ENCODE measurements around the gene TRIM66. TPM values are rescaled to one million over a fixed set of nuclear protein-coding genes. Genes with fewer than 3 reads are reported as not detected.
A peak's percentile ranks its signal among the peaks of the same experiment; 100 is the strongest.

The TRIM66 gene
- total RNA-seq, 2 donors from 2014 or later: 10.2 to 18.1 TPM

DNA sequence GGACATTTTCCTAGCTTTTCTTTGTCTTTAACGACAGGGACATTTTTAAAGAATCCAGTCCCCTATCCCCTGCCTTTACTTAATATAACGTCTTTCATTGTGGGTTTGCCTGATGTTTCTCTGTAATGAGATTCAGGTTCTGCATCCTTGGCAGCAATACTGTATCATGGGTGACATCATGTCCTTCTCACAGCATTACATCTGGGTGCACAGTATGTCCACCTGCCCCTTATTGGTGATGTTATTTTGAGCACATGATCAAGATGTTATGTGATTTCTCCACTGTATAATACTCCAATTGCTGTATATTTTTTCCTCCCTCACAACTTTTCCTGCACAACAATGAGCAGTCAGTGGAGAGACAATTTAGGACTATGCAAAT, 78.8 kb downstream of the TRIM66 start:
- no peaks in the 10 kb centered on the region for H3K36me3 ChIP-seq
- TF ChIP-seq, protein P1, sequence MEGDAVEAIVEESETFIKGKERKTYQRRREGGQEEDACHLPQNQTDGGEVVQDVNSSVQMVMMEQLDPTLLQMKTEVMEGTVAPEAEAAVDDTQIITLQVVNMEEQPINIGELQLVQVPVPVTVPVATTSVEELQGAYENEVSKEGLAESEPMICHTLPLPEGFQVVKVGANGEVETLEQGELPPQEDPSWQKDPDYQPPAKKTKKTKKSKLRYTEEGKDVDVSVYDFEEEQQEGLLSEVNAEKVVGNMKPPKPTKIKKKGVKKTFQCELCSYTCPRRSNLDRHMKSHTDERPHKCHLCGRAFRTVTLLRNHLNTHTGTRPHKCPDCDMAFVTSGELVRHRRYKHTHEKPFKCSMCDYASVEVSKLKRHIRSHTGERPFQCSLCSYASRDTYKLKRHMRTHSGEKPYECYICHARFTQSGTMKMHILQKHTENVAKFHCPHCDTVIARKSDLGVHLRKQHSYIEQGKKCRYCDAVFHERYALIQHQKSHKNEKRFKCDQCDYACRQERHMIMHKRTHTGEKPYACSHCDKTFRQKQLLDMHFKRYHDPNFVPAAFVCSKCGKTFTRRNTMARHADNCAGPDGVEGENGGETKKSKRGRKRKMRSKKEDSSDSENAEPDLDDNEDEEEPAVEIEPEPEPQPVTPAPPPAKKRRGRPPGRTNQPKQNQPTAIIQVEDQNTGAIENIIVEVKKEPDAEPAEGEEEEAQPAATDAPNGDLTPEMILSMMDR (IDR thresholded peaks at IDR 0.05): no peak

DNA sequence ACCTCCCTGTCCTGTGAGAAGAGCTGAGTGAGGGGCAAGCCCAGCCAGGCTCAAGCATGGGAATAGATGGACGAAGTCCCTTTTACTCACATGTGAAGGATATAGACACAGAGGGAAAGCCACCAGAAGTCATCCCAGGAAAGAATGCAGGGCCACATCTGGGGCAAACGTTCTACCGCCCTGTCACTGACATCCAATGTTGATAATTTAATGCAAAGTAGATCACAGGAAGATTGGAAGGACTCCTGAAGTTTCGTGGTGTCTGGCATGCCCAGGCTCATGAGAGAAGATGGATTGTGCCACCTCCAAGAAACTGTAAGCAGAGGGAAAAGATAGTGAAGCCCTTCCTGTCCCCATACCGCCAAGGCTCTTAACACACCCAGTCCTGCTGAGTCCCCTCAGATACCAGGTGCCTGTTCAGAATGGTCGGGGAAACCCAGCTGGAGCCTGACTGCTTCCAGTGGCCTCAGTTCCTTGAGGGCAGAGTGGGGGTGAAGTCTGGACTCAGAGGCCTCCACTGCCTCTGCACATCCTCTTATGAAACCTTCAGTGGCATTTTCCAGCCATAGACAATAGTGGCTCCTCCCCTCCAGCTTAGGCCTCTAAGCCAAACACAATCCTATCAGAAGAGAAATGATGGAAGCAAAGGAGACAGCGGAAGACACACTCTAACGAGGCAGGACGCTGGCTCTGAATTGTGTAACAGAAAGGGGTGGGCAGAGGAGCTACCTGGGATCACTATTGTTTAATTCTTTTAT, 80.9 kb downstream of the TRIM66 start:
- no peaks in the 10 kb centered on the region for H3K4me1 ChIP-seq (ENCODE audit: control insufficient read depth in 1 of 2, low read depth in 2 of 2)
- no peak overlapping the region for H3K4me3 ChIP-seq
- TF ChIP-seq, protein P1 (IDR thresholded peaks at IDR 0.05): no peak
- H3K9me3 ChIP-seq: no peaks in the 10 kb centered on the region
- no peak for DNase-seq (ENCODE audit: low spot score)
- ATAC-seq (ENCODE audit: insufficient number of reproducible peaks, low FRiP score, low read depth): no peak
- H3K36me3 ChIP-seq: no peaks in the 10 kb centered on the region
- no peaks in the 10 kb centered on the region for H3K27me3 ChIP-seq (replicated peaks; ENCODE audit: insufficient read depth)
- no peak overlapping the region for H3K27ac ChIP-seq

More for the DNA sequence above, 78.8 kb downstream of the TRIM66 start:
- Histone ChIP-seq H3K27me3 (replicated peaks; ENCODE audit: insufficient read depth) (no peaks in the 10 kb centered on the region), H3K4me3 (no peak overlapping the region), H3K4me1 (ENCODE audit: control insufficient read depth in 1 of 2, low read depth in 2 of 2) (no peaks in the 10 kb centered on the region), H3K9me3 (no peaks in the 10 kb centered on the region), H3K27ac (no peak overlapping the region)
- ATAC-seq (ENCODE audit: insufficient number of reproducible peaks, low FRiP score, low read depth) (peak; percentile 16), DNase-seq (ENCODE audit: low spot score) (no peak)

DNA sequence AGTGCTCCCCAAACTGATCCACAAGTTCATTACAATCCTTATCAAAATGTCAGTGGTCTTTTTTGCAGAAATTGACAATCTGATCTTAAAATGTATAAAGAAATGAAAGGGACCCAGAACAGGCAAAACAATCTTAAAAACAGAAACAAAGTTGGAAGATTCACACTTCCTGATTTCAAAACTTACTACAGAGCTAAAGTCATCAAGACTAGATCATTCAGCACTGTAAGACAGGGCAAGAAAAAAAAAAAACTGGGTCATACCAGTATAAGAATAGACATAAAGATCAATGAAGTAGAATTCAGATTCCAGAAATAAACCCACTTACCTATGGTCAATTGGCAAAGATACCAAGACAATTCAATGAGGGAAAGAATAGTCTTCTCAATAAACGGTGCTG, 84.0 kb downstream of the TRIM66 start:
- Histone ChIP-seq H3K4me1 (ENCODE audit: control insufficient read depth in 1 of 2, low read depth in 2 of 2) (peaks cover 8 to 9% of the 10 kb centered on the region in 2 donors), H3K27me3 (replicated peaks; ENCODE audit: insufficient read depth) (peaks cover 6% of the 10 kb centered on the region), H3K36me3 (no peaks in the 10 kb centered on the region), H3K27ac (no peak overlapping the region), H3K9me3 (no peaks in the 10 kb centered on the region), H3K4me3 (no peak overlapping the region)
- TF ChIP-seq, protein P1 (IDR thresholded peaks at IDR 0.05): no peak
- DNase-seq (ENCODE audit: low spot score) (no peak), ATAC-seq (ENCODE audit: insufficient number of reproducible peaks, low FRiP score, low read depth) (no peak)

DNA sequence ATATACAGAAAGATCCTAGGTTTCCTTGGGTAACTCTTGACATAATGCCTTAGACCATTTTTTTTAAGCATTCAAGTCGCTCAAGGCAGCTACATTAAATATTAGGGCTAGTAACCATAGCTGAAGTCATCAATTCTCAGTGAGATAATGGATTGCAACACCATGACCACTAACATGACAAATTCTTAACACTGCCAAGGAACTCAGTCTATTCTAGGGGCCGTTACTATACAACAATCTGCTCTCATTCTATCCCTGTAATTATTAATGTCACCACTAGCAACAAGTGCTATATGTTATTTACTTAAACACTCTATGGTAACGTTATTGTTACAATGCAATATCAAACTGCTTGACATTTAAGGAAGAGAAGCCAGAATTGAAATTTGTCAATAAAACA, 85.3 kb downstream of the TRIM66 start:
- Histone ChIP-seq H3K9me3 (no peaks in the 10 kb centered on the region), H3K4me1 (ENCODE audit: control insufficient read depth in 1 of 2, low read depth in 2 of 2) (peaks cover 8 to 9% of the 10 kb centered on the region in 2 donors), H3K27ac (no peak overlapping the region), H3K27me3 (replicated peaks; ENCODE audit: insufficient read depth) (peaks cover 6% of the 10 kb centered on the region), H3K4me3 (no peak overlapping the region), H3K36me3 (no peaks in the 10 kb centered on the region)
- TF ChIP-seq, protein P1 (IDR thresholded peaks at IDR 0.05): no peak
- ATAC-seq (ENCODE audit: insufficient number of reproducible peaks, low FRiP score, low read depth) (no peak), DNase-seq (ENCODE audit: low spot score) (no peak)

DNA sequence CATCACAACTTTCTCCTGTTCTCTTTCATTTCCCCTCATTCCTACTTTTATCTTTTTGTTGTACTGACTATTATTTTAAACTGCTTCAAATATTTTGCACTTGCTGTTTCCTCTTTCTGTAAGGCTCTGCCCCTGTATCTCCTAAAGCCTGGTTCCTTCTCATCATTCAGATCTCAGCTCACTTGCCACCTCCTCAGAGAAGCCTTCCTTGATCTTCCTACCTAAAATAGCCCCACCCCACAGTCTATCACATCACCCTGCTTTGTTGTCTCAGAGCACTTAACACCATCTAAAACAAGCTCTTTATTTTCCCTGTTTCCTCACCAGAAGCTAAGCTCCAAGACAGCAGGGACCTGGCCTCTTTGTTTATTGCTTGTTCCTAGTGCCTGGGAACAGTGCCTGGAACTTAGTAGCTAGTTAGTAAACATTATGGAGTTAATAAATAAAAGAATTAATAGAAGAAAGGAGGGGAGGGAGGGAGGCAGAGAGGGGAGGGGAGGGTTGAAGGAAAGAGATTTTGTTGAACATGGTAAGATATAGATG, 85.9 kb downstream of the TRIM66 start:
- Histone ChIP-seq H3K27me3 (replicated peaks; ENCODE audit: insufficient read depth) (peaks cover 6% of the 10 kb centered on the region), H3K9me3 (no peaks in the 10 kb centered on the region), H3K36me3 (no peaks in the 10 kb centered on the region), H3K4me1 (ENCODE audit: control insufficient read depth in 1 of 2, low read depth in 2 of 2) (peaks cover 8 to 9% of the 10 kb centered on the region in 2 donors), H3K4me3 (no peak overlapping the region), H3K27ac (no peak overlapping the region)
- ATAC-seq (ENCODE audit: insufficient number of reproducible peaks, low FRiP score, low read depth): no peak
- TF ChIP-seq, protein P1 (IDR thresholded peaks at IDR 0.05): no peak
- no peak for DNase-seq (ENCODE audit: low spot score)

All from thoracic aorta (tissue), 2 donors.